ENCODE results near the gene RHOC. TPM values are rescaled to one million over a fixed set of nuclear protein-coding genes. Genes with fewer than 3 reads are reported as not detected.

The RHOC gene
- total and polyA plus RNA-seq, 4 donors: 50.4 to 102 (median 68.8) TPM

DNA sequence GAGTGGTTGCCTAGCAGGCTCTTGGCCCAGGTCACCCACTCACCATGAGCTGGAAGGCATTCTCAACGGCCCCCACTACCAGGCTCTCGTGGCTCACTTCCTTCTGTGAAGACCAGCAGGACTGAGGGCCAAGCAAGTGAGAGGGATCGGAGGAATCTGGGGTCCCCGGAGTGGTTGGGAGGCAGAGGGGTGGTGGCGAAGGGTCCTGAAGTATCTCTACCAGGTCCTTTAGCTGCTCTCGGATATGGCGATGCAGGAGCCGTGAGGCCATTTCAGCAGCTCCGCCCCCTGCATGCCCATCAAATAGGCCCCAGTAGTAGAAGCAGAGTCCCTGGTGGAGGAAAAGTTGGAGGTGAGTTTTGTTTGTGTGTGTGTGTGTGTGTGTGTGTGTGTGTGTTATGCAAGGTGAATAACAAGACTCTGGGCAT lies 5.8 kb upstream of the RHOC start (continued):
- TF ChIP-seq TAF1 (conservative IDR thresholded peaks at IDR 0.05): no peak
- TF ChIP-seq, protein P1, sequence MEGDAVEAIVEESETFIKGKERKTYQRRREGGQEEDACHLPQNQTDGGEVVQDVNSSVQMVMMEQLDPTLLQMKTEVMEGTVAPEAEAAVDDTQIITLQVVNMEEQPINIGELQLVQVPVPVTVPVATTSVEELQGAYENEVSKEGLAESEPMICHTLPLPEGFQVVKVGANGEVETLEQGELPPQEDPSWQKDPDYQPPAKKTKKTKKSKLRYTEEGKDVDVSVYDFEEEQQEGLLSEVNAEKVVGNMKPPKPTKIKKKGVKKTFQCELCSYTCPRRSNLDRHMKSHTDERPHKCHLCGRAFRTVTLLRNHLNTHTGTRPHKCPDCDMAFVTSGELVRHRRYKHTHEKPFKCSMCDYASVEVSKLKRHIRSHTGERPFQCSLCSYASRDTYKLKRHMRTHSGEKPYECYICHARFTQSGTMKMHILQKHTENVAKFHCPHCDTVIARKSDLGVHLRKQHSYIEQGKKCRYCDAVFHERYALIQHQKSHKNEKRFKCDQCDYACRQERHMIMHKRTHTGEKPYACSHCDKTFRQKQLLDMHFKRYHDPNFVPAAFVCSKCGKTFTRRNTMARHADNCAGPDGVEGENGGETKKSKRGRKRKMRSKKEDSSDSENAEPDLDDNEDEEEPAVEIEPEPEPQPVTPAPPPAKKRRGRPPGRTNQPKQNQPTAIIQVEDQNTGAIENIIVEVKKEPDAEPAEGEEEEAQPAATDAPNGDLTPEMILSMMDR (IDR thresholded peaks at IDR 0.05; ENCODE audit: low read depth, low read length, missing input control): no peak

DNA sequence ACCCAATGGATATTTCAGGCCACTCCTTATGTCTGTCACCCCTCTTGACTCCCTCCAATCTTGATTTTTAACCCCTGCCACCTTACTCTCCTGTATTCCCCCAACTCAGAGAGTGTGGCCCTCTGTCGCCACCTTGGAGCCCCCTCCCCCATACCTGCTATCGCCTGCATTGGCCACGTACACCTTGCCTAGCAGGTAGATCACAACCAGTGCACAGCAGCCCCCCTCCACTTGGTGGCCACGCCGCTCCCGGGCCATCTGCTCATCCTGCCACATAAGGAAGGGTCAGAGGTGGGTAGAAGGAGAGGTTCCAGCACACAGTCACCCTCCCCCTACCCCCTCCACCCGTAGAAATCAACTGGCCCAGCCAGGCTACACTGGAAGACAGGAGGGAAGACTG lies 5.3 kb upstream of the RHOC start:
- Histone ChIP-seq H3K9me3 (ENCODE audit: control insufficient read depth in 4 of 4, low read length in 3 of 4) (no peaks in the 10 kb centered on the region), H3K27me3 (ENCODE audit: control insufficient read depth in 4 of 4, insufficient read depth in 4 of 4, low read length in 3 of 4) (no peaks in the 10 kb centered on the region), H3K4me1 (ENCODE audit: control insufficient read depth in 4 of 4, insufficient read depth in 4 of 4, low read length in 3 of 4) (peaks cover 9 to 36% (median 30%) of the 10 kb centered on the region in 4 donors), H3K36me3 (ENCODE audit: control insufficient read depth in 4 of 4, insufficient read depth in 3 of 4, low read depth in 1 of 4, low read length in 3 of 4) (no peaks in the 10 kb centered on the region), H3K27ac (ENCODE audit: low read depth in 1 of 2, low read length in 2 of 2) (no peak overlapping the region), H3K4me3 (ENCODE audit: low read depth in 1 of 3, low read length in 3 of 3) (no peak overlapping the region), H3K9ac (ENCODE audit: low read depth in 1 of 2, low read length in 2 of 2) (no peak overlapping the region)
- TF ChIP-seq YY1 (IDR thresholded peaks at IDR 0.05) (no peak), RXRA (IDR thresholded peaks at IDR 0.05) (no peak), JUND (IDR thresholded peaks at IDR 0.05) (no peak)
- WGBS: 90% methylated on average over 7 of the region's 7 CpGs
- no peak for DNase-seq (ENCODE audit: low spot score)

DNA sequence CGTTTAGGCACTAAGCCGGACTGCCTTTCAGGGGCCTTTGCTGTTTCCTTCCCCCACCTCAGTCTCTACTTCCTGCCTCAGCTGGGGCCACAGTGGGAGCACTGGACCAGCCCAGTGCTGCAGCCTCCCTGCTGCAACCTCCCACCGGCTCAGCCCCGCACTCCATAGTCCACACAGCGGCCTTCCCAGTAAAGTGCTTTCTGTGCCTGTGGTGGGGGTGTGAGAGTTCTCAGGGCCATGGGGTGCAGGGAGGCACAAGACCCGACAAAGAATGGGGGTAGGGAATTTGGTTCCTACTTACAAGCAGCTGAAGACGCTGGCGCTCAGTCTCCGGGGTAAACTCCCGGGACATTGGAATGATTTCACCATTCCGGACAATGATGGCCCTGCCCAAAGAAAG lies 4.7 kb upstream of the RHOC start:
- Histone ChIP-seq H3K9ac (ENCODE audit: low read depth in 1 of 2, low read length in 2 of 2) (no peak overlapping the region), H3K36me3 (ENCODE audit: control insufficient read depth in 4 of 4, insufficient read depth in 3 of 4, low read depth in 1 of 4, low read length in 3 of 4) (no peaks in the 10 kb centered on the region), H3K4me1 (ENCODE audit: control insufficient read depth in 4 of 4, insufficient read depth in 4 of 4, low read length in 3 of 4) (peaks cover 9 to 37% (median 30%) of the 10 kb centered on the region in 4 donors), H3K4me3 (ENCODE audit: low read depth in 1 of 3, low read length in 3 of 3) (no peak overlapping the region), H3K9me3 (ENCODE audit: control insufficient read depth in 4 of 4, low read length in 3 of 4) (no peaks in the 10 kb centered on the region), H3K27ac (ENCODE audit: low read depth in 1 of 2, low read length in 2 of 2) (no peak overlapping the region), H3K27me3 (ENCODE audit: control insufficient read depth in 4 of 4, insufficient read depth in 4 of 4, low read length in 3 of 4) (no peaks in the 10 kb centered on the region)
- no peak for DNase-seq (ENCODE audit: low spot score)
- TF ChIP-seq SP1 (IDR thresholded peaks at IDR 0.05): no peak
- TF ChIP-seq, protein P1 (IDR thresholded peaks at IDR 0.05; ENCODE audit: low read depth, low read length, missing input control): no peak
- TF ChIP-seq GABPA (IDR thresholded peaks at IDR 0.05 in 1 of 2, conservative IDR thresholded peaks at IDR 0.05 in 1 of 2): no peak
- TF ChIP-seq FOXA2 (IDR thresholded peaks at IDR 0.05): no peak
- TF ChIP-seq, protein P2, sequence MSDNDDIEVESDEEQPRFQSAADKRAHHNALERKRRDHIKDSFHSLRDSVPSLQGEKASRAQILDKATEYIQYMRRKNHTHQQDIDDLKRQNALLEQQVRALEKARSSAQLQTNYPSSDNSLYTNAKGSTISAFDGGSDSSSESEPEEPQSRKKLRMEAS (IDR thresholded peaks at IDR 0.05): no peak
- no peak for TF ChIP-seq RXRA (IDR thresholded peaks at IDR 0.05)
- no peak for TF ChIP-seq TAF1 (conservative IDR thresholded peaks at IDR 0.05)
- no peak for TF ChIP-seq NR2F2 (IDR thresholded peaks at IDR 0.05)
- TF ChIP-seq, protein P3, sequence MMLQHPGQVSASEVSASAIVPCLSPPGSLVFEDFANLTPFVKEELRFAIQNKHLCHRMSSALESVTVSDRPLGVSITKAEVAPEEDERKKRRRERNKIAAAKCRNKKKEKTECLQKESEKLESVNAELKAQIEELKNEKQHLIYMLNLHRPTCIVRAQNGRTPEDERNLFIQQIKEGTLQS (IDR thresholded peaks at IDR 0.05): no peak
- no peak for TF ChIP-seq RAD21 (IDR thresholded peaks at IDR 0.05)
- no peak for TF ChIP-seq EGR1 (IDR thresholded peaks at IDR 0.05; ENCODE audit: low read depth in 2 of 2)
- TF ChIP-seq, protein P4, sequence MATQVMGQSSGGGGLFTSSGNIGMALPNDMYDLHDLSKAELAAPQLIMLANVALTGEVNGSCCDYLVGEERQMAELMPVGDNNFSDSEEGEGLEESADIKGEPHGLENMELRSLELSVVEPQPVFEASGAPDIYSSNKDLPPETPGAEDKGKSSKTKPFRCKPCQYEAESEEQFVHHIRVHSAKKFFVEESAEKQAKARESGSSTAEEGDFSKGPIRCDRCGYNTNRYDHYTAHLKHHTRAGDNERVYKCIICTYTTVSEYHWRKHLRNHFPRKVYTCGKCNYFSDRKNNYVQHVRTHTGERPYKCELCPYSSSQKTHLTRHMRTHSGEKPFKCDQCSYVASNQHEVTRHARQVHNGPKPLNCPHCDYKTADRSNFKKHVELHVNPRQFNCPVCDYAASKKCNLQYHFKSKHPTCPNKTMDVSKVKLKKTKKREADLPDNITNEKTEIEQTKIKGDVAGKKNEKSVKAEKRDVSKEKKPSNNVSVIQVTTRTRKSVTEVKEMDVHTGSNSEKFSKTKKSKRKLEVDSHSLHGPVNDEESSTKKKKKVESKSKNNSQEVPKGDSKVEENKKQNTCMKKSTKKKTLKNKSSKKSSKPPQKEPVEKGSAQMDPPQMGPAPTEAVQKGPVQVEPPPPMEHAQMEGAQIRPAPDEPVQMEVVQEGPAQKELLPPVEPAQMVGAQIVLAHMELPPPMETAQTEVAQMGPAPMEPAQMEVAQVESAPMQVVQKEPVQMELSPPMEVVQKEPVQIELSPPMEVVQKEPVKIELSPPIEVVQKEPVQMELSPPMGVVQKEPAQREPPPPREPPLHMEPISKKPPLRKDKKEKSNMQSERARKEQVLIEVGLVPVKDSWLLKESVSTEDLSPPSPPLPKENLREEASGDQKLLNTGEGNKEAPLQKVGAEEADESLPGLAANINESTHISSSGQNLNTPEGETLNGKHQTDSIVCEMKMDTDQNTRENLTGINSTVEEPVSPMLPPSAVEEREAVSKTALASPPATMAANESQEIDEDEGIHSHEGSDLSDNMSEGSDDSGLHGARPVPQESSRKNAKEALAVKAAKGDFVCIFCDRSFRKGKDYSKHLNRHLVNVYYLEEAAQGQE (IDR thresholded peaks at IDR 0.05): no peak
- TF ChIP-seq, protein P5, sequence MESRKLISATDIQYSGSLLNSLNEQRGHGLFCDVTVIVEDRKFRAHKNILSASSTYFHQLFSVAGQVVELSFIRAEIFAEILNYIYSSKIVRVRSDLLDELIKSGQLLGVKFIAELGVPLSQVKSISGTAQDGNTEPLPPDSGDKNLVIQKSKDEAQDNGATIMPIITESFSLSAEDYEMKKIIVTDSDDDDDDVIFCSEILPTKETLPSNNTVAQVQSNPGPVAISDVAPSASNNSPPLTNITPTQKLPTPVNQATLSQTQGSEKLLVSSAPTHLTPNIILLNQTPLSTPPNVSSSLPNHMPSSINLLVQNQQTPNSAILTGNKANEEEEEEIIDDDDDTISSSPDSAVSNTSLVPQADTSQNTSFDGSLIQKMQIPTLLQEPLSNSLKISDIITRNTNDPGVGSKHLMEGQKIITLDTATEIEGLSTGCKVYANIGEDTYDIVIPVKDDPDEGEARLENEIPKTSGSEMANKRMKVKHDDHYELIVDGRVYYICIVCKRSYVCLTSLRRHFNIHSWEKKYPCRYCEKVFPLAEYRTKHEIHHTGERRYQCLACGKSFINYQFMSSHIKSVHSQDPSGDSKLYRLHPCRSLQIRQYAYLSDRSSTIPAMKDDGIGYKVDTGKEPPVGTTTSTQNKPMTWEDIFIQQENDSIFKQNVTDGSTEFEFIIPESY (IDR thresholded peaks at IDR 0.05): no peak
- no peak for TF ChIP-seq HNF4G (IDR thresholded peaks at IDR 0.05)
- TF ChIP-seq YY1 (IDR thresholded peaks at IDR 0.05): no peak
- WGBS: 89% methylated on average over 11 of the region's 11 CpGs

Data from liver (tissue), 9 donors.